ENCODE results near the gene PELI1. TPM values are rescaled to one million over a fixed set of nuclear protein-coding genes. Genes with fewer than 3 reads are reported as not detected.

PELI1 gene
- total RNA-seq, 6 donors from 2014 or later: 18.5 to 57.3 (median 36.2) TPM

GRCh38 chr2:64137567-64137966 lies 6.7 kb downstream of the PELI1 start:
- H3K36me3 ChIP-seq: no peaks in the 10 kb centered on the region
- H3K27ac ChIP-seq: peak overlapping the region; percentile 5 to 53 (median 30)
- ATAC-seq (ENCODE audit: low FRiP score in 2 of 2) (peak in 1 of 2 donors; percentile 43), DNase-seq (no peak)
- no peaks in the 10 kb centered on the region for H3K9me3 ChIP-seq
- no peaks in the 10 kb centered on the region for H3K27me3 ChIP-seq
- TF ChIP-seq CTCF (IDR thresholded peaks at IDR 0.05) (no peak), POLR2AphosphoS5 (IDR thresholded peaks at IDR 0.05) (no peak), POLR2A (IDR thresholded peaks at IDR 0.05) (no peak), EP300 (IDR thresholded peaks at IDR 0.05) (no peak)
- H3K4me3 ChIP-seq: no peak overlapping the region
- H3K4me1 ChIP-seq: peaks cover 23 to 64% (median 45%) of the 10 kb centered on the region in 4 donors
- WGBS, 2 donors: 34 to 46% methylated on average over 3 of the region's 3 CpGs

- Histone ChIP-seq H3K4me3 (no peak overlapping the region), H3K36me3 (no peaks in the 10 kb centered on the region), H3K9me3 (no peaks in the 10 kb centered on the region), H3K27me3 (no peaks in the 10 kb centered on the region), H3K27ac (no peak overlapping the region), H3K4me1 (peaks cover 15 to 50% (median 32%) of the 10 kb centered on the region in 4 donors)
- DNase-seq (no peak), ATAC-seq (ENCODE audit: low FRiP score in 2 of 2) (no peak)
- WGBS, 2 donors: 42 to 51% methylated on average over 1 of the region's 1 CpG
- TF ChIP-seq POLR2A (IDR thresholded peaks at IDR 0.05) (no peak), EP300 (IDR thresholded peaks at IDR 0.05) (no peak), POLR2AphosphoS5 (IDR thresholded peaks at IDR 0.05) (no peak), CTCF (IDR thresholded peaks at IDR 0.05) (no peak)
These were observed 8.8 kb downstream of the PELI1 start for GRCh38 chr2:64135421-64135820.

- no peak for TF ChIP-seq EP300 (IDR thresholded peaks at IDR 0.05)
- TF ChIP-seq CTCF (IDR thresholded peaks at IDR 0.05): no peak
- no peak for TF ChIP-seq POLR2AphosphoS5 (IDR thresholded peaks at IDR 0.05)
- no peak for TF ChIP-seq POLR2A (IDR thresholded peaks at IDR 0.05)
- no peak for DNase-seq
- no peak overlapping the region for H3K27ac ChIP-seq
- H3K27me3 ChIP-seq: no peaks in the 10 kb centered on the region
- no peak for ATAC-seq (ENCODE audit: low FRiP score in 2 of 2)
- H3K4me1 ChIP-seq: peaks cover 12 to 44% (median 28%) of the 10 kb centered on the region in 4 donors
- H3K9me3 ChIP-seq: no peaks in the 10 kb centered on the region
- no peaks in the 10 kb centered on the region for H3K36me3 ChIP-seq
- no peak overlapping the region for H3K4me3 ChIP-seq
These were observed 9.4 kb downstream of the PELI1 start for GRCh38 chr2:64134813-64135212.

- Histone ChIP-seq H3K4me3 (no peak overlapping the region), H3K27ac (no peak overlapping the region), H3K4me1 (peaks cover 12 to 36% (median 24%) of the 10 kb centered on the region in 4 donors), H3K27me3 (no peaks in the 10 kb centered on the region), H3K9me3 (no peaks in the 10 kb centered on the region), H3K36me3 (no peaks in the 10 kb centered on the region)
- DNase-seq (no peak), ATAC-seq (ENCODE audit: low FRiP score in 2 of 2) (no peak)
- TF ChIP-seq POLR2A (IDR thresholded peaks at IDR 0.05): no peak
These were observed 10.4 kb downstream of the PELI1 start for GRCh38 chr2:64133828-64134227.

DNA sequence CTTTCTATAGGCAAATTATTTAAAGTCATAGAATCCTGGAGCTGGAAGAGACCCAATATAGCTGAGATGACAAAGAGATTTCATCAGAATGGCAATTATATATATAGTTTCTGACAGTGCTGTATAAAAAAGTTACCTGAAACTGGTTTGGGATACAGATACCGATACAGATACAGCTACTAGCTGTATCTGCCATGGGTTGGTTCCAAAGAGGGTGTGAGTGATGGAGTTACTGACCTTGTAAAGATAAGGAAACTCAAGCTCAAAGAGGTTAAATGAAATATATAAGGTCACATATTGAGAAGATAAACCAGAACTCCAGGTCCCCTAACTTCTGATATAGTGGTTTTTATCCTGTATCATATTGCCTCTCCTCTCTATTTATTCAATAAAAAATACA lies 10.9 kb downstream of the PELI1 start:
- H3K27ac ChIP-seq: no peak overlapping the region
- no peak overlapping the region for H3K4me3 ChIP-seq
- TF ChIP-seq POLR2AphosphoS5 (IDR thresholded peaks at IDR 0.05) (no peak), POLR2A (IDR thresholded peaks at IDR 0.05) (no peak), CTCF (IDR thresholded peaks at IDR 0.05) (no peak), EP300 (IDR thresholded peaks at IDR 0.05) (no peak)
- peaks cover 8 to 32% (median 20%) of the 10 kb centered on the region in 4 donors for H3K4me1 ChIP-seq
- DNase-seq (no peak), ATAC-seq (ENCODE audit: low FRiP score in 2 of 2) (no peak)
- H3K36me3 ChIP-seq: no peaks in the 10 kb centered on the region
- no peaks in the 10 kb centered on the region for H3K9me3 ChIP-seq
- H3K27me3 ChIP-seq: no peaks in the 10 kb centered on the region
- WGBS, 2 donors: 88 to 100% methylated on average over 1 of the region's 1 CpG

All from upper lobe of left lung (tissue), 6 donors.